IPS-20b (cell line): ENCODE measurements around the gene SYN1.

Experiments
- H3K27ac ChIP-seq: one replicate; pipeline ENCODE4 v1.5.1; 2013; ENCODE audit warnings: low read length
- H3K27me3 ChIP-seq: 2 replicates; pipeline ENCODE4 v1.6.1; 2013; ENCODE audit warnings: mild to moderate bottlenecking, low read length, inconsistent platforms; ENCODE audit not compliant: insufficient read depth
- H3K36me3 ChIP-seq: 2 replicates; pipeline ENCODE4 v1.6.1; 2013; ENCODE audit warnings: low read depth, mild to moderate bottlenecking, inconsistent platforms, low read length, moderate library complexity; ENCODE audit not compliant: insufficient read depth
- H3K4me1 ChIP-seq: 2 replicates; pipeline ENCODE4 v1.6.1; 2013; ENCODE audit warnings: mild to moderate bottlenecking, control low read depth, inconsistent platforms, low read length, moderate library complexity; ENCODE audit not compliant: insufficient read depth
- H3K4me3 ChIP-seq: 2 replicates; pipeline ENCODE4 v1.5.1; 2013; ENCODE audit warnings: mild to moderate bottlenecking, low read length, inconsistent platforms
- H3K9ac ChIP-seq: 2 replicates; pipeline ENCODE4 v1.6.1; 2013; ENCODE audit warnings: low read depth, mild to moderate bottlenecking, inconsistent platforms, low read length, moderate library complexity
- H3K9me3 ChIP-seq: 2 replicates; pipeline ENCODE4 v1.6.1; 2013; ENCODE audit warnings: mild to moderate bottlenecking, low read depth, low read length, inconsistent platforms; ENCODE audit not compliant: insufficient read depth

SYN1 gene

DNA sequence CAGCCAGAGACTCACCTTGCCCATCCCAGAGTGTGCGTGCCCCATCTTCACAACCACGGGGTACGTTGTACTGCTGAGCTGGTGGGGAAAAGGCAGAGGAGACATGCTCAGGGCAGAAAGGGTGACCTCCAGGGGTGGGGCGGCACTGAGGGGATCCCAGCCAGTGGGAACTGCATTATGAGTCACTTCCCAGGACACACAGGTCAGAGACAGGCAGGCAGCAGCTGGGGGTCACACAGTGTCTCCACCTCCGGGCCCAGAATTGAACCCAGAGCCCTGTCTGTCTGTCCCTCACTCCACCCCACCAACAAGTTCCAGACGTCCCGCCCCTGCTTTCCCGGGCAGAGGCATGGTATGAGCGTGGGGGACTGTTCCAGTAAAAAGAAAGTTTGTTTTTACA lies 42.2 kb downstream of the SYN1 start:
- H3K4me1 ChIP-seq, result peaks cover 4% of the 10 kb centered on the region; the same call in 1 of the 2 replicates
- H3K9me3 ChIP-seq, result no peaks in the 10 kb centered on the region
- H3K36me3 ChIP-seq, result no peaks in the 10 kb centered on the region
- H3K4me3 ChIP-seq, result no peak overlapping the region
- H3K9ac ChIP-seq, result no peak overlapping the region
- H3K27ac ChIP-seq, result no peak overlapping the region
- no peaks in the 10 kb centered on the region for H3K27me3 ChIP-seq

DNA sequence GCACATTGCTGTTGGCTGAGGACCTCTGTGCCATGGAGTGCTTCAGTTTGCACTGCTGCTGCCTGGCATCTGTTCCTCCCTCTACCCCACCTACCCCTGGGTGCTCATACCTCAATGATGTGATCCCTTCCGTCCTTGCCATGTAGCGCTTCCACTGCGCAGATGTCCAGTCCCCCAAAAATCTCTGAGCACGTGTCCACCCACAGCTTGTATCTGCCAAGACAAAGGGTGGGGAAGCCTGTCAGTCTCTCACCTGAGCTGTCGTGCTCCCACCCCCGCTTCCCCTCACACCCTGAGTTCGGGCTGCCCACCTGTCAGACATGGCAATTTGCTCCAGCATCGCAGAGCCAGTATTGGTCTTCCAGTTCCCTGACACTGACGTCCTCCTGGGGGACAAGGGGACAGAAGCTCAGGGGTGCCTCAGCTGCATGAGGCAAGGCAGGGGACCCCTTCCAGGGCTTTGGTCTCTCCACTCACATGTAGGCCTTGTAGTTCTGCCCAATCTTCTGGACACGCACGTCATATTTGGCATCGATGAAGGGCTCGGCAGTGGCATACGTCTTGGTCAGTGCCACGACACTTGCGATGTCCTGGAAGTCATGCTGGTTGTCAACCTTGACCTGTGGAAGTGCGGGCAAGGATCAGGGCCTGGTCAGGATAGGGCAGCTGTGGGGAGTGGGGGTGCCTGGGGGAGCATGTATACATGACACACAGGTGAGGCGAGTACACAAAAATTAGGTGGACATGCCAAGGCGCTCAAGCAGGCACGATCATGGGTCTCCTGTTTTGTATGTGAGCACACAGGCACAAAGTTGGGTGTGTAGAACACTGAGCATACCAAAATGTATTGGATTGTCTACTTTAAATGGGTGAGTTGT lies 43.4 kb downstream of the SYN1 start:
- H3K4me3 ChIP-seq, result no peak overlapping the region
- H3K9ac ChIP-seq, result no peak overlapping the region
- peaks cover 8% of the 10 kb centered on the region for H3K36me3 ChIP-seq
- H3K27me3 ChIP-seq, result no peaks in the 10 kb centered on the region
- H3K4me1 ChIP-seq, result peaks cover 4% of the 10 kb centered on the region; the same call in 1 of the 2 replicates
- H3K27ac ChIP-seq, result no peak overlapping the region
- no peaks in the 10 kb centered on the region for H3K9me3 ChIP-seq

DNA sequence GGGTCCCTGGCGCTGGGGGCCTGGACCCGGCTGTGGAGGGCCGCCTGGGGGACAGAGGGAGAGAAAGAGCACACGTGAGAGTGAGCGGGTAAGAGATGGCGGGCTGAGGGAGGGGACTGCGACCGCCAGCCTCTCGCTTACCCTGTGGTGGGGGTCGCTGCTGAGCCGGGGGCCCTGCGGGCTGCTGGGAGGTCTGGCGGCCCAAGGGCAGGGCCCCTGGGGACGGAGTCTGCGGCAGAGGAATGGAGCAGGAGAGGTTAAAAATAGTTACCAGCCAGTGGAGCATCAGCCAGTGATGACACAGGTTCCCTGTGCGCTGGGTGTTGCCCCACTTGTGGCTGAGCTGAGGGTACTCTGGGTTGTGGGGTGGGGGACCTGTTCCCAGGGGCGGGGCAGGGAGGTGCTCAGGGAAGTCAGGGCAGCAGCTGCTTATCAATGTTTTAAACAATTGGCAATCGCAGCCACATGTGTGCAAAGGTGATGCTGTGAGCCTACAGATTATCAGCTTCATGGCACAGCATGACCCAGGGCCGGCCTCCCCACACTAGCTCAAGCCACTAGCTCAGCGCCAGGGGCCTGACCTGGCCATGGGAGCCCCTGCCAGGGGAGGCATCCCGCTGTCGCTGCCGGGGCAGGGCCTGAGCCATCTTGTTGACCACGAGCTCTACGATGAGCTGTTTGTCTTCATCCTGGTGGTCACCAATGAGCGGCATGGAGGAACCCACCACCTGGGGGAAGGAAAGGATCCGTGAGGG lies 44.9 kb downstream of the SYN1 start:
- Histone ChIP-seq H3K27me3 (no peaks in the 10 kb centered on the region), H3K9me3 (no peaks in the 10 kb centered on the region), H3K36me3 (peaks cover 18% of the 10 kb centered on the region), H3K4me1 (peaks cover 4% of the 10 kb centered on the region; the same call in 1 of the 2 replicates), H3K9ac (peak overlapping the region; percentile 76; the same call in 1 of the 2 replicates), H3K4me3 (peak overlapping the region; percentile 51; the same call in 1 of the 2 replicates), H3K27ac (no peak overlapping the region)

DNA sequence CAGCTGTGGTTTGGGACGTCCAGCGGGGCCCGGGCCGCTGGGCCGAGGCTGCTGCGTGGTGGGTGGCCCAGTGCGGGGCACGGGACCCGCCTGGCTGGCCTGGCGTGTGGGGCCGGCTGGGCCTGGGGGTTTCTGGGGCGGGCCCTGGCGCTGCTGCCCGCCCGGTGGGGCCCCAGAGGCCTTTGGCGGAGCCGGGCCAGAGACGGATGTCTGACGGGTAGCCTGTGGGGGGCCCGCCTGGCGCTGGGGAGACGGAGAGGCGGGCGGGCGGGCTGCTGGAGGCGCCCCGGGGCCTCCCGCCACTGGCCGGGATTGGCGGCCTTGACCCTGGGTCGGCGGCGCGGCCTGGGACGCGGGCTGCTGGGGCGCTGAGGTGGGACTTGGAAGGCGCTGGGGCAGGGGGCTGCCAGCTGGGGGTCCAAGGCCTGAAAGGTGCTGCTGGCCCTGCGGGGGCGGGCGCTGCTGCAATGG lies 45.5 kb downstream of the SYN1 start:
- no peaks in the 10 kb centered on the region for H3K27me3 ChIP-seq
- H3K27ac ChIP-seq, result no peak overlapping the region
- peaks cover 4% of the 10 kb centered on the region; the same call in 1 of the 2 replicates for H3K4me1 ChIP-seq
- no peaks in the 10 kb centered on the region for H3K9me3 ChIP-seq
- peak overlapping the region; percentile 76; the same call in 1 of the 2 replicates for H3K9ac ChIP-seq
- peak overlapping the region; percentile 65 for H3K4me3 ChIP-seq
- H3K36me3 ChIP-seq, result peaks cover 24% of the 10 kb centered on the region

DNA sequence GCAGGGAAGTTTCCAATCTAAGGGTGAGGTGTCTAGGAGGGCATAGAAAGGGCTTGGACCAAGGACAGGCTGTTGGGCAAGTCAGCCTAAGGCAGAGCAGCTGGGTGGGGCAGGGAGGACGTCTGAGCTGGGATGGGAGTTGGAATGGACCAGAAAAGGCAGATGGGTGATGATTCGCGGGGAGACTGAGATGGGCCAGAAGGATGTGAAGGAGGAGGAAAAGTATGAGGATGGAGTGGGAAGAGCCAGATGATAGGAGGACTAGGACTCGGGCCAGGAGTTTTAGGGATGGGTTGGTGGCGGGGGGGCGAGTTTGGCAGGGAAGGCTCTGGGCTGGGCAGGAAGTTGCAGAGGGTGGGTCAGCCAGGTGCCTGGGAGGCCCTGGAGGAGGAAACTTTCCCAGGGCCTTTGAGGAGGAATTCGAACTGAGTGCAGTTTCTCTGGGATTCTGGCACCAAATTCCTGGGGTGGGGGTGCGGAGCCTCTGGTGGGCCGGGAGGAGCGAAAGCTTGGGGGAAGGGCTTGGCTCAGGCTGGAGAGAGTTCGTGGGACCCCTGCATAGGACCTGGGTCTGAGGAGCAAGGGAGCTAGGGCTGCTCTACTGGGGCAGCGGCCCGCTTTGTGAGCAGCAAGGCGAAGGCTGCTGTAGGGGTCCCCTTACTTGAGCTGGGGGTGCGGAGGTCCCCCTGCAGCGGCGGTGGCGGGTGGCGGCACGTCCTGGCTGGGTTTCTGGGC lies 46.1 kb downstream of the SYN1 start:
- peak overlapping the region; percentile 81 for H3K27ac ChIP-seq
- H3K4me1 ChIP-seq, result peaks cover 4% of the 10 kb centered on the region; the same call in 1 of the 2 replicates
- H3K27me3 ChIP-seq, result no peaks in the 10 kb centered on the region
- H3K4me3 ChIP-seq, result peak overlapping the region; percentile 65
- H3K9ac ChIP-seq, result peak overlapping the region; percentile 76
- peaks cover 26% of the 10 kb centered on the region for H3K36me3 ChIP-seq
- H3K9me3 ChIP-seq, result no peaks in the 10 kb centered on the region

DNA sequence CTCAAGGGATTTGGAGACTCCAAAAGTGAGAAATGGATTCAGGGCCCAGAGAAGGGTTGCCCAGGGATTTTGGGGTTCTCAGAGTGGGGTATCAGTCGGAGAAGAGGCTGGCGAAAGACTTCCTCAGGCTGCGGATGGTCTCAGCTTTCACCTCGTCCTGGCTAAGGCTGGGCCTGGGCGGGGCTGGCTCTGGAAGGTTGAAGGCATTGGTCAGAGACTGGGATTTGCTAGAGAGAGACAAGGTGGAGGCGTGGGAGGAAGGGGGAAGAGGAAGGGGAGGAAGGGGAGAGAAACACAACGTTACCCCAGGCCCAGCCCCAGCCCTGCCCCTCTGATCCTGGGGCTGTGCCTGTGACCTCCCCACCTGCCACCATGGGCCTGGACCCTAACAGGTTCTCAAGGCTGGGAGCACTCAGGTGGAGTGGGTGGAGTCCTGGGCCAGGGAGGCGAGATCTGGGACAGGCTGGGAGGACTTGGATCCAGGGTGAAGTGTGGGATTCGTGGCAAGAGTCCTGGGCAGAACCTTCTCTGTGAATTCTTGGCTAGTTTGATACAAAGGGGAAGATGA lies 46.8 kb downstream of the SYN1 start:
- Histone ChIP-seq H3K4me3 (peak overlapping the region; percentile 30; the same call in 1 of the 2 replicates), H3K27ac (peak overlapping the region; percentile 81), H3K4me1 (peaks cover 4% of the 10 kb centered on the region; the same call in 1 of the 2 replicates)

DNA sequence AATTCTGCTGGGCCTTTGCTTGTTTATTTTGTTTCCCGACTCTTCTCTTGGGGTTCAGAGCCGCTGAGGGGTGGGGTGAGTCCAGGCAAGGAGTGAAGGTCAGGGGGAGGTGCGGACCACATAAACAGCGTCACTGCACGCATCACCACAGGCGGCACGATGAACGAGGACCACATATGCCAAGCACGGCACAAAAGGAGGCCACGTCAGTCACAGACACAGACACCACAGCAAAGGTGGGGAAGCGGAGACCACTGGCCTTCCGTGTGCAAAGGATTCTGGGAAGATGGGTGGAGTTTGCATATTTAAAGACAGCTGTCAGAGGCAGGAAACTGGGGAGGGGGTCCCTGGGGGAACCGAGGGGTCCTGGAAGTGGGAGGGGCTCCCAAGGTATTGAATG lies 47.8 kb downstream of the SYN1 start:
- Histone ChIP-seq H3K27ac (no peak overlapping the region), H3K9me3 (no peaks in the 10 kb centered on the region), H3K4me3 (no peak overlapping the region), H3K27me3 (no peaks in the 10 kb centered on the region), H3K9ac (no peak overlapping the region), H3K4me1 (peaks cover 4% of the 10 kb centered on the region; the same call in 1 of the 2 replicates), H3K36me3 (peaks cover 42% of the 10 kb centered on the region)

More for the DNA sequence above, 46.8 kb downstream of the SYN1 start:
- Histone ChIP-seq H3K9ac (peak overlapping the region; percentile 58; the same call in 1 of the 2 replicates), H3K36me3 (peaks cover 33% of the 10 kb centered on the region), H3K9me3 (no peaks in the 10 kb centered on the region), H3K27me3 (no peaks in the 10 kb centered on the region)

DNA sequence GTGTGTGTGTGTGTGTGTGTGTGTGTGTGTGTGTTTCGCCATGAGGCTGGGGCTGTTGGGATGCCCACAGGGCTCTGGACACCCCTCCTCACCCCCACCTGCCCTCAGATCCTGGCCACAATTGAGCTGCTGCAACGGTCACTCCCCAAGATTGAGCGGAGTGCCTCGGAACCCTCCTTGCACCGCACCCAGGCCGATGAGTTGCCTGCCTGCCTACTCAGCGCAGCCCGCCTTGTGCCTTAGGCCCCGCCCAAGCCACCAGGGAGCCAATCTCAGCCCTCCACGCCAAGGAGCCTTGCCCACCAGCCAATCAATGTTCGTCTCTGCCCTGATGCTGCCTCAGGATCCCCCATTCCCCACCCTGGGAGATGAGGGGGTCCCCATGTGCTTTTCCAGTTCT lies 48.4 kb downstream of the SYN1 start:
- H3K36me3 ChIP-seq, result peaks cover 46% of the 10 kb centered on the region

DNA sequence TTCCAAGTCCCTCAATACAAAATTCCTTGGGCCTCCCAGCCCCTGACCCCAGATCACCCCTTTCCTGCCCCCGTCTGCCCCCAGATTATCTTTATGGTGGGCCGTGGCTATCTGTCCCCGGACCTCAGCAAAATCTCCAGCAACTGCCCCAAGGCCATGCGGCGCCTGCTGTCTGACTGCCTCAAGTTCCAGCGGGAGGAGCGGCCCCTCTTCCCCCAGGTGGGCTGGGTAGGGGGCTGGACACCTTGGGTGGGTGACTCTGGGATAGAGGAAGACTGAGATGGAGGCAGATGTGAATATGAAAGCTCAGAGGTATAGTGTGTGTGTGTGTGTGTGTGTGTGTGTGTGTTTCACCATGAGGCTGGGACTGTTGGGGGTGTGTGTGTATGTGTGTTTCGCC lies 48.9 kb downstream of the SYN1 start:
- H3K4me3 ChIP-seq, result no peak overlapping the region
- peaks cover 46% of the 10 kb centered on the region for H3K36me3 ChIP-seq
- no peaks in the 10 kb centered on the region for H3K27me3 ChIP-seq
- peaks cover 4% of the 10 kb centered on the region; the same call in 1 of the 2 replicates for H3K4me1 ChIP-seq
- no peak overlapping the region for H3K27ac ChIP-seq
- no peaks in the 10 kb centered on the region for H3K9me3 ChIP-seq
- H3K9ac ChIP-seq, result no peak overlapping the region

More for the DNA sequence above, 48.4 kb downstream of the SYN1 start:
- Histone ChIP-seq H3K27ac (no peak overlapping the region), H3K4me3 (no peak overlapping the region), H3K4me1 (peaks cover 4% of the 10 kb centered on the region; the same call in 1 of the 2 replicates), H3K27me3 (no peaks in the 10 kb centered on the region), H3K9me3 (no peaks in the 10 kb centered on the region), H3K9ac (no peak overlapping the region)

DNA sequence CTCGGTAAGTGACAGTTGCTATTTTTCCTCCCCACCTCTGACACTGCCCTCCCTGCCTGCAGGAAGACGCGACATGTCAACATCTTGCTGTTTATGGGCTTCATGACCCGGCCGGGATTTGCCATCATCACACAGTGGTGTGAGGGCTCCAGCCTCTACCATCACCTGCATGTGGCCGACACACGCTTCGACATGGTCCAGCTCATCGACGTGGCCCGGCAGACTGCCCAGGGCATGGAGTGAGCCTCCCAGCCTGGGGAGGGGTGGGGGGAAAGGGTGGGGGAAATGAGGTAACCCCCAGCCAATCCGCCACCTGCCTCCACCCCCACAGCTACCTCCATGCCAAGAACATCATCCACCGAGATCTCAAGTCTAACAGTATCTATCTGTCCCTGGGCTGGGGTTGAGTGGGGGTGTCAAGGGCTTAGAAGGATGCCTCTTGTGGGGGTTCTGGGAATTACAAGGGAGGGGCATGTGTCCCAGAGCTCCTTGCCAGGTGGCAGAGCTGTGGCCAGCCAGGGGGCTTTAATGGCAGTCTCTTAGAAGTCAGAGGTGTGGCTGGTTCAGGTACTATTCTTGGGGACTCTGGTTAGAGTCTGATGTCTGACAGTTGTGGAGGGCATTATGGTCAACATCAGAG lies 50.9 kb downstream of the SYN1 start:
- Histone ChIP-seq H3K36me3 (peaks cover 63% of the 10 kb centered on the region), H3K4me1 (peaks cover 4% of the 10 kb centered on the region; the same call in 1 of the 2 replicates), H3K27me3 (no peaks in the 10 kb centered on the region), H3K27ac (no peak overlapping the region), H3K9me3 (no peaks in the 10 kb centered on the region), H3K4me3 (no peak overlapping the region), H3K9ac (no peak overlapping the region)
